GM12891 (cell line): ENCODE measurements around the gene SPINDOC.

Experiments used
- POLR2A ChIP-seq: IDR thresholded peaks from 2 replicates; pipeline ENCODE4 v1.6.1; 2011; ENCODE audit warnings: low read depth, low read length, control low read depth
- POLR2AphosphoS5 ChIP-seq: IDR thresholded peaks from 2 replicates; pipeline ENCODE4 v1.6.1; 2011; ENCODE audit warnings: low read depth, low read length, control low read depth
- TAF1 ChIP-seq: IDR thresholded peaks from 2 replicates; pipeline ENCODE4 v1.6.1; 2011; ENCODE audit warnings: low read depth, low read length, control low read depth

- no peak for TF ChIP-seq POLR2A
- TF ChIP-seq TAF1: no peak
- TF ChIP-seq POLR2AphosphoS5: no peak
These were observed 16.7 kb downstream of the SPINDOC start for GRCh38 chr11:63829823-63830489.
